ENCODE data around the gene L3MBTL2. TPM values are rescaled to one million over a fixed set of nuclear protein-coding genes. Genes with fewer than 3 reads are reported as not detected.

L3MBTL2 gene
- total RNA-seq, 1 donor from 2014 or later = 11.8 TPM

DNA sequence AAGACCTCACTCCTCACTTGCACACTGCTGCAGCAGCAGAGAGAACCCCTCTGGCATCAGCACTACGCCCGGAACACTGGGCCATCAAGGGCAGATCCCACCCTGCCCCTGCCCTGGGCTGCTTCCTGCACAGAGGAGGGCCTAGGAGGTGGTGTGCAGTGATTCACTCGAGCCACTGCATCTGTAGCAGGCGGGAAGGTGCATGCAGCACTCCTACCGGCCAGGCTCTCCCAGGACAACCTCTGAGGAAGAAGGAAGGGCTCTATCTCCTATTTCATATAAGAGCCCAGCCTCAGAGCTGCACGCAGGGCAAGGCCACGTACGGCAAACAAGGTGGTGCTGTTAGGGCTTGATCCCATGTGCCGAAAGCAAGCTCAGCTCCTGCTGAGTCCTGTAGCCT is 66.7 kb downstream of the L3MBTL2 start:
- Histone ChIP-seq H3K36me3 (peaks cover 0 to 77% of the 10 kb centered on the region in 2 donors), H3K4me3 (no peak overlapping the region), H3K4me1 (no peaks in the 10 kb centered on the region), H3K27ac (no peak overlapping the region), H3K27me3 (no peaks in the 10 kb centered on the region), H3K9me3 (no peaks in the 10 kb centered on the region)
- no peak for TF ChIP-seq CTCF (IDR thresholded peaks at IDR 0.05)
- no peak for TF ChIP-seq POLR2A (IDR thresholded peaks at IDR 0.05)
- no peak for TF ChIP-seq POLR2AphosphoS5 (IDR thresholded peaks at IDR 0.05; ENCODE audit: insufficient read depth in 1 of 2, low read depth in 1 of 2)
- DNase-seq (ENCODE audit: extremely low spot score in 2 of 2) = no peak
- intact Hi-C loops (cut with DNase I) = no loop called here

DNA sequence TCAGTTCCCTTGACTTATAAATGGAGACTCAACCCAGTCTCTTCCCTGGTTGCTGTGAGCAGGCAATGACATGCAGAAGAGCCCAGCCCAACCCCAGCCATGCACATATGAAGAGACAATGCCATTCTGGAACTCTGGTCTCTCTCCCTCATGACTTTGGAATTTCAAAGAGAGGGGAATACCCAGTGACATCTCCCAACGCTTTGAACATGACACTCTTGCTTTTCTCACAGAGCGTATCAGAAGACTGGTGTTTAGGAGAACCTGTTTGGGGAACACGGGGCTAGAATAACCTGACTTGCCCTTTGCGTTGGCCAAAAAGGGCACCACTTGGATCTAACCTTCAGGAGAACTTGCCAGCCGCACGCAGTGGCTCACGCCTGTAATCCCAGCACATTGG is 68.0 kb downstream of the L3MBTL2 start:
- no peaks in the 10 kb centered on the region for H3K4me1 ChIP-seq
- TF ChIP-seq POLR2AphosphoS5 (IDR thresholded peaks at IDR 0.05; ENCODE audit: insufficient read depth in 1 of 2, low read depth in 1 of 2) (no peak), POLR2A (IDR thresholded peaks at IDR 0.05) (no peak), CTCF (IDR thresholded peaks at IDR 0.05) (no peak)
- no peak overlapping the region for H3K27ac ChIP-seq
- peaks cover 0 to 75% of the 10 kb centered on the region in 2 donors for H3K36me3 ChIP-seq
- intact Hi-C loops (cut with DNase I) = no loop called here
- H3K27me3 ChIP-seq = no peaks in the 10 kb centered on the region
- no peak for DNase-seq (ENCODE audit: extremely low spot score in 2 of 2)
- H3K9me3 ChIP-seq = no peaks in the 10 kb centered on the region
- no peak overlapping the region for H3K4me3 ChIP-seq

GRCh38 chr22:41274856-41275255 is 69.7 kb downstream of the L3MBTL2 start:
- Histone ChIP-seq H3K4me3 (no peak overlapping the region), H3K4me1 (no peaks in the 10 kb centered on the region), H3K9me3 (no peaks in the 10 kb centered on the region), H3K27me3 (no peaks in the 10 kb centered on the region), H3K27ac (no peak overlapping the region), H3K36me3 (peaks cover 0 to 74% of the 10 kb centered on the region in 2 donors)
- no peak for TF ChIP-seq POLR2AphosphoS5 (IDR thresholded peaks at IDR 0.05; ENCODE audit: insufficient read depth in 1 of 2, low read depth in 1 of 2)
- no peak for TF ChIP-seq CTCF (IDR thresholded peaks at IDR 0.05)
- TF ChIP-seq POLR2A (IDR thresholded peaks at IDR 0.05) = no peak
- intact Hi-C loops (cut with DNase I) = no loop called here
- DNase-seq (ENCODE audit: extremely low spot score in 2 of 2) = no peak

DNA sequence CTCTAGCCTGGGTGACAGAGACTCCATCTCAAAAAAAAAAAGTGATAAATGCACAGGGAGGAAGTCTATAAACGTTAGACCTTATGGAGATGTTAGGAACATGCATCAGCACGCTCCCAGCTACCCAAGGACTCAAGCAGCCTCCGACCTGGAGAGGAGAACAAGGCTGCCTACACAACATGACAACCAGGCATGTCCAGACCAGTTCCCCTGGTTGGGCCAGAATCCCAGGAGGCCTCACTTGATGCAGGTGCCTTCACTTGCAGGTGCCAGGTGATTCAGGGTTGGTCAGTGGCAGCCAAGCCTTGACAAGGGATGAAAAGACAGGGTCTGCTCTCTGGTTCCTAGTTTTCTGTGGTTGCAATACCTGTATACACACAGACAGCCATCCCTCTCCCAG is 75.0 kb downstream of the L3MBTL2 start:
- no peak for DNase-seq (ENCODE audit: extremely low spot score in 2 of 2)
- H3K36me3 ChIP-seq = peaks cover 0 to 49% of the 10 kb centered on the region in 2 donors
- H3K27ac ChIP-seq = no peak overlapping the region
- intact Hi-C loops (cut with DNase I) = no loop called here
- TF ChIP-seq POLR2A (IDR thresholded peaks at IDR 0.05) = no peak
- peak in 1 of 2 donors; percentile 85 for TF ChIP-seq POLR2AphosphoS5 (IDR thresholded peaks at IDR 0.05; ENCODE audit: insufficient read depth in 1 of 2, low read depth in 1 of 2)
- TF ChIP-seq CTCF (IDR thresholded peaks at IDR 0.05) = no peak
- H3K4me1 ChIP-seq = peaks cover 14% of the 10 kb centered on the region
- H3K4me3 ChIP-seq = no peak overlapping the region
- H3K9me3 ChIP-seq = no peaks in the 10 kb centered on the region
- H3K27me3 ChIP-seq = no peaks in the 10 kb centered on the region

DNA sequence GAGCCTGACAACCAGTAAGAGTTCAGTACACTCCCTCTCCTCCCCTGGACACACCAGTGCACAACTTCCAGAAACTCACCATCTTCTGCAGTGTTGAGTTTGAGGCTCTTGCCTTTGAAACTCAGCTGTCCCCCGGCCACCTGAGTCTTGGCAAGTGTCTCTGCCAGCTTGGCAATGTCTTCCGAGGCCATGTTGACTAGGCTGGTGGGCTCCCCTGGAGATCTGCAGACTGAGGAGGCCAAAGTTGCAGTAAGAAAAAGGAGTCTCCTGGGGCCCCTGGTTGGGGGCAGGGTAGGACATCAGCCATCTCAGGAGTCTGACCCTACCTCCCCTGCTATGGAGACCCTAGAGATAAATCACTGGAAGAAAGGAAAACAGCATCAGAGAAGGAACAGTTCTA is 75.7 kb downstream of the L3MBTL2 start:
- DNase-seq (ENCODE audit: extremely low spot score in 2 of 2) = no peak
- Histone ChIP-seq H3K36me3 (peaks cover 0 to 41% of the 10 kb centered on the region in 2 donors), H3K4me3 (no peak overlapping the region), H3K27ac (no peak overlapping the region), H3K27me3 (no peaks in the 10 kb centered on the region), H3K9me3 (no peaks in the 10 kb centered on the region), H3K4me1 (peaks cover 17% of the 10 kb centered on the region)
- TF ChIP-seq POLR2A (IDR thresholded peaks at IDR 0.05) (no peak), CTCF (IDR thresholded peaks at IDR 0.05) (no peak), POLR2AphosphoS5 (IDR thresholded peaks at IDR 0.05; ENCODE audit: insufficient read depth in 1 of 2, low read depth in 1 of 2) (no peak)
- intact Hi-C loops (cut with DNase I) = no loop called here

Small RNAs within 50 kb of the gene (microRNA-seq; reads per million reads assigned to microRNA genes)
- not detected for gene MIR6889 (ENCODE audit: borderline number of aligned reads, borderline replicate concordance)

Small RNAs within 50 kb of the gene (small RNA-seq; reads per million reads assigned to genes)
- not detected for gene MIR6889
- not detected for gene RNU6-375P

Other genes starting within 250 kb of the L3MBTL2 start
- gene EP300, start 112.7 kb upstream of the L3MBTL2 start, total RNA-seq = 99.9 TPM
- gene CHADL, start 35.6 kb downstream of the L3MBTL2 start, total RNA-seq = 3.7 TPM
- 45.7 TPM for gene RANGAP1, start 80.9 kb downstream of the L3MBTL2 start, total RNA-seq
- 28.2 TPM for gene ZC3H7B, start 96.2 kb downstream of the L3MBTL2 start, total RNA-seq
- 12.0 TPM for gene TEF, start 176.6 kb downstream of the L3MBTL2 start, total RNA-seq
- gene TOB2, start 241.5 kb downstream of the L3MBTL2 start, total RNA-seq = 34.9 TPM

Data from vagina (tissue), 2 donors.